RWPE1 (cell line): Measurements from ENCODE around the gene COL20A1.
"Not testable (repeated sequence)": the region's sequence is repeated elsewhere in the genome, so short reads cannot be mapped to it uniquely, and the experiment has no call there.

ENCODE experiments used
- CTCF ChIA-PET: fragments of 350-600 bp; sonication (Branson Sonifier 250); formaldehyde crosslinking; extraction: SDS; loops from one replicate; lab custom pipeline; 2021; lab: Yijun Ruan, JAX
- POLR2A ChIA-PET: fragments of 400-600 bp; formaldehyde crosslinking; extraction: SDS; loops from one replicate; lab custom pipeline; 2020; ENCODE audit warnings: antibody characterized with exemption; ENCODE audit not compliant: low non-redundant PET; lab: Yijun Ruan, JAX
- DNase-seq: peaks from one replicate; pipeline ENCODE4 v3.0.0; 2012; ENCODE audit warnings: low spot score
- H3K27ac ChIP-seq: fragments of 450-650 bp; 2 replicates; pipeline ENCODE4 v1.5.1; 2017
- TF ChIP-seq, protein P1 (sequence below): fragments of 450-650 bp; conservative IDR thresholded peaks from 2 replicates; pipeline ENCODE4 v1.5.1; 2017; ENCODE audit warnings: low read depth, mild to moderate bottlenecking

The COL20A1 gene

DNA sequence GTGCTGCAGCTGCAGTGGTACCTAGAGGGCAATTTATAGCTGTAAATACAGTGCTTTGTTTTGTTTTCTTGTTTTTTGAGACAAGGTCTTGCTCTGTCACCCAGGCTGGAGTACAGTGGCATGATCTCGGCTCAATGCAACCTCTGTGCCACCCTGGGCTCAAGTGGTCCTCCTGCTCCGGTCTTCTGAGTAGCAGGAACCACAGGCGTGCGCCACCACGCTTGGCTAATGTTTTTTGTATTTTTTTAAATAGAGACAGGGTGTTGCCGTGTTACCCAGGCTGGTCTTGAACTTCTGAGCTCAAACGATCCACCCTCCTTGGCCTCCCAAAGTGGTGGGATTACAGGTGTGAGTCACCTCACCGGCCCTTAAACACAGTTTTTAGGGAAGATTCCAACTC lies 41.4 kb downstream of the COL20A1 start:
- H3K27ac ChIP-seq, result no peak overlapping the region
- ChIA-PET POLR2A (no interaction called here), CTCF (interaction anchor here (0.8 to 2.6 kb wide), 3 partner anchors 26 to 151 kb away, joined by 3 to 13 read pairs (median 4); no protein-coding TSS in a partner anchor)
- no peak for DNase-seq
- TF ChIP-seq, protein P1, sequence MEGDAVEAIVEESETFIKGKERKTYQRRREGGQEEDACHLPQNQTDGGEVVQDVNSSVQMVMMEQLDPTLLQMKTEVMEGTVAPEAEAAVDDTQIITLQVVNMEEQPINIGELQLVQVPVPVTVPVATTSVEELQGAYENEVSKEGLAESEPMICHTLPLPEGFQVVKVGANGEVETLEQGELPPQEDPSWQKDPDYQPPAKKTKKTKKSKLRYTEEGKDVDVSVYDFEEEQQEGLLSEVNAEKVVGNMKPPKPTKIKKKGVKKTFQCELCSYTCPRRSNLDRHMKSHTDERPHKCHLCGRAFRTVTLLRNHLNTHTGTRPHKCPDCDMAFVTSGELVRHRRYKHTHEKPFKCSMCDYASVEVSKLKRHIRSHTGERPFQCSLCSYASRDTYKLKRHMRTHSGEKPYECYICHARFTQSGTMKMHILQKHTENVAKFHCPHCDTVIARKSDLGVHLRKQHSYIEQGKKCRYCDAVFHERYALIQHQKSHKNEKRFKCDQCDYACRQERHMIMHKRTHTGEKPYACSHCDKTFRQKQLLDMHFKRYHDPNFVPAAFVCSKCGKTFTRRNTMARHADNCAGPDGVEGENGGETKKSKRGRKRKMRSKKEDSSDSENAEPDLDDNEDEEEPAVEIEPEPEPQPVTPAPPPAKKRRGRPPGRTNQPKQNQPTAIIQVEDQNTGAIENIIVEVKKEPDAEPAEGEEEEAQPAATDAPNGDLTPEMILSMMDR, result no peak

DNA sequence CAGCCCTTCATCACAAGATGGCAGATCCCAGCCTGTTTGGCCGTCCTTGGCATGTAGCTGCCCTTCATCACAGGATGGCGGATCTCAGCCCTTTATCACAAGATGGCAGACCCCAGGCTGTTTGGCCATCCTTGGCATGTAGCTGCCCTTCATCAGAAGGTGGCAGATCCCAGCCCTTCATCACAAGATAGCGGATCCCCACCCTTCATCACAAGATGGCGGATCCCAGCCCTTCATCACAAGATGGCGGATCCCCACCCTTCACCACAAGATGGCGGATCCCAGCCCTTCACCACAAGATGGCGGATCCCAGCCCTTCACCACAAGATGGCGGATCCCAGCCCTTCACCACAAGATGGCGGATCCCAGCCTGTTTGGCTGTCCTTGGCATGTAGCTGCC lies 42.1 kb downstream of the COL20A1 start:
- DNase-seq, H3K27ac ChIP-seq, POLR2A ChIA-PET: not testable (repeated sequence)
- CTCF ChIA-PET, result interaction anchor here (0.8 kb wide), 1 partner anchor 151 kb away, joined by 4 read pairs; no protein-coding TSS in a partner anchor

DNA sequence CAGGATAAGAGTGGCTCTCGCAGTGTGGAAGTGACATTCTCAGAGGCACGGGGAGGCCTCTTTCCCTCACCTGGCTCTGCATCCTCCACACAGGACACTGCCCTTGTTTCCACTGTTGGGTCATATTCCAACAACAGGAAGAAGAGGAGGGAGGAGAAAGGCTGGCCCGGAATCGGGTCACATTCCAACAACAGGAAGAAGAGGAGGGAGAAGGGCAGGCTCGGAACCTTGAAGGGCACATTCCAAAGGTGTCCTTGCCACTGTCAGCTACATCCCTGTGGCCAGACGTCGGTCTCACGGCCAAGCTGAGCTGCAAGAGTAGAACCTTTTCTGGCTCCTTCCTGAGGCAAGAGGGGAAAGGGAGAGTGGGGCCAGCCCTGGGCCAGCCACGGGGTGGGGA lies 42.7 kb downstream of the COL20A1 start:
- H3K27ac ChIP-seq, result no peak overlapping the region
- ChIA-PET CTCF (no interaction called here), POLR2A (no interaction called here)
- DNase-seq, result no peak
- TF ChIP-seq, protein P1, result no peak

DNA sequence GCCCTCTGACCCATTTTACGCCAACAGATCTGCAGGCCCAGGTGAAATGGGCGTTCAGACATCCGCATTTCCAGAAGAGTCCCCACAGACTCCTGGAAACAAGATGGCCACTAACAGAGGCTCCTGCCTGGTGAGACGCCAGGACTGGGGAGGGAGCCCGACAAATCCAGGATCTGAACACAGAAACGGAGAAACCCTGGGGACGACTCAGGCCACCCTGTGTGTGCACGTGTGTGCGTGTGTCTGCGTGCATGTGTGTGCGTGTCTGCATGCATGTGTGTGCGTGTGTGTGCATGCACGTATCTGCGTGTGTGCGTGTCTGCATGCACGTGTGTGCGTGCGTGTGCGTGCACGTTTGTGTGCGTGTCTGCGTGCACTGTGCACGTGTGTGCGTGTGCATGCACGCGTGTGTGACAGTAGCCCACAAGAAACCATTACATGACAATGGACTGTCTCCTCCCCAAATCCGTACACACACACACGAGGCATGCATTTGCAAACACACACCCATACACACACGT lies 43.3 kb downstream of the COL20A1 start:
- ChIA-PET CTCF (no interaction called here), POLR2A (no interaction called here)
- TF ChIP-seq, protein P1, result no peak
- DNase-seq, result no peak
- no peak overlapping the region for H3K27ac ChIP-seq

DNA sequence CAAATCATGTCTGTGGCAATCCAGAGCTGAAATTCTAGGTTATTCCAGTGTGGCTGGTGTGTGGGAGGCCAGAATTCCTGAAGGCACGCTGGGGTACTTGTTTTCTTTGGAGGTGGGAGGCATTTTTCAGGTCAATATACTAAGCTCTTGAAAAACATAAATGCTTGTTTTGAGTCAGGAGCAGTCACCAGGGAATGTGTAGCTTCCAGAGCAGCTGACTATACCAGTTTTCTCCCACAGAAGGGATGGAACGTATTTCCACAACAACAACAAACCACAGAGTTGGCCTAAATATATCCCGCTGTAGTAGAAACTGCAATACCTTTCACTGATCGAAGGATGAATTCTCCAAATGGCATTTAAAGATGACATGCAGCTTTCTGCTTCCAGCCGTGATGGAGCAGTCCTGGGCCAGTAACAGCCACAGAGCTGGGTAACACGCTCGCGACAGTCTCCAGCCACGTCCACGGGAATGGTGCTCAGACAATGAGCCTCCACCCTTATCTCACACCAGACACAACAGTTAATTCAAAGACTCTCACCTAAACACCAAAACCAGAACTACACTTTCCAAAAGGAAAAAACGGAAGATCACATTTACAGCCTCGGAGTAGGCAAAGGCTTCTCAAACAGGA lies 44.9 kb downstream of the COL20A1 start:
- DNase-seq, result no peak
- ChIA-PET POLR2A (no interaction called here), CTCF (interaction anchor here (1.4 kb wide), 1 partner anchor 29 kb away, joined by 5 read pairs; no protein-coding TSS in a partner anchor)
- TF ChIP-seq, protein P1, result no peak
- no peak overlapping the region for H3K27ac ChIP-seq

DNA sequence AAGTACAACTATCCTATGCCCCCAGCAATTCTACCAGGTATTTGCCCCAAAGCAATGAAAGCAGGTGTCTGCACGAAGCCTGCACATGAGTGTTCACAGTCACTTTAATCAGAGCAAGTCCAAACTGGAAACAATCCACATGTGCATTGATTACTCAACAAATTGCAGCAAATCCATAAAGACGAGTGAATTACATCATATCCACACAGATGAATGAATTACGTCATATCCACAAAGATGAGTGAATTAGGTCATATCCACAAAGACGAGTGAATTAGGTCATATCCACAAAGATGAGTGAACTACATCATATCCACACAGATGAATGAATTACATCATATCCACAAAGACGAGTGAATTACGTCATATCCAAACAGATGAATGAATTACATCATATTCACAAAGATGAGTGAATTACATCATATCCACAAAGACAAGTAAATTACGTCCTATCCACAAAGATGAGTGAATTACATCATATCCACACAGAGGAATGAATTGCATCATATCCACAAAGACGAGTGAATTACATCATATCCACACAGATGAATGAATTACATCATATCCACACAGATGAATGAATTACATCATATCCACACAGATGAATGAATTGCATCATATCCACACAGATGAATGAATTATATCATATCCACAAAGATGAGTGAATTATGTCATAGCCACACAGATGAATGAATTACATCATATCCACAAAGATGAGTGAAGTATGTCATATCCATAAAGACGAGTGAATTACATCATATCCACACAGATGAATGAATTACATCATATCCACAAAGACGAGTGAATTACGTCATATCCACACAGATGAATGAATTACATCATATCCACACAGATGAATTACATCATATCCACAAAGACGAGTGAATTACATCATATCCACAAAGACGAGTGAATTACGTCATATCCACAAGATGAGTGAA lies 46.4 kb downstream of the COL20A1 start:
- POLR2A ChIA-PET, result not testable (repeated sequence)

DNA sequence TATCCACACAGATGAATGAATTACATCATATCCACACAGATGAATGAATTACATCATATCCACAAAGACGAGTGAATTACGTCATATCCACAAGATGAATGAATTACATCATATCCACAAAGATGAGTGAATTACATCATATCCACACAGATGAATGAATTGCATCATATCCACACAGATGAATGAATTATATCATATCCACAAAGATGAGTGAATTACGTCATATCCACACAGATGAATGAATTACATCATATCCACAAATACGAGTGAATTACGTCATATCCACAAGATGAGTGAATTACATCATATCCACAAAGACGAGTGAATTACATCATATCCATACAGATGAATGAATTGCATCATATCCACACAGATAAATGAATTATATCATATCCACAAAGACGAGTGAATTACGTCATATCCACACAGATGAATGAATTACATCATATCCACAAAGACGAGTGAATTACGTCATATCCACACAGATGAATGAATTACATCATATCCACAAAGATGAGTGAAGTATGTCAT lies 47.2 kb downstream of the COL20A1 start:
- DNase-seq, CTCF ChIA-PET, H3K27ac ChIP-seq, POLR2A ChIA-PET: not testable (repeated sequence)

More for the DNA sequence above, 46.4 kb downstream of the COL20A1 start:
- H3K27ac ChIP-seq, DNase-seq: not testable (repeated sequence)
- CTCF ChIA-PET, result interaction anchor here (0.6 kb wide), 1 partner anchor 30 kb away, joined by 5 read pairs; no protein-coding TSS in a partner anchor
